Measurements from ENCODE around the gene NPM3.

The NPM3 gene, protein sequence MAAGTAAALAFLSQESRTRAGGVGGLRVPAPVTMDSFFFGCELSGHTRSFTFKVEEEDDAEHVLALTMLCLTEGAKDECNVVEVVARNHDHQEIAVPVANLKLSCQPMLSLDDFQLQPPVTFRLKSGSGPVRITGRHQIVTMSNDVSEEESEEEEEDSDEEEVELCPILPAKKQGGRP

DNA sequence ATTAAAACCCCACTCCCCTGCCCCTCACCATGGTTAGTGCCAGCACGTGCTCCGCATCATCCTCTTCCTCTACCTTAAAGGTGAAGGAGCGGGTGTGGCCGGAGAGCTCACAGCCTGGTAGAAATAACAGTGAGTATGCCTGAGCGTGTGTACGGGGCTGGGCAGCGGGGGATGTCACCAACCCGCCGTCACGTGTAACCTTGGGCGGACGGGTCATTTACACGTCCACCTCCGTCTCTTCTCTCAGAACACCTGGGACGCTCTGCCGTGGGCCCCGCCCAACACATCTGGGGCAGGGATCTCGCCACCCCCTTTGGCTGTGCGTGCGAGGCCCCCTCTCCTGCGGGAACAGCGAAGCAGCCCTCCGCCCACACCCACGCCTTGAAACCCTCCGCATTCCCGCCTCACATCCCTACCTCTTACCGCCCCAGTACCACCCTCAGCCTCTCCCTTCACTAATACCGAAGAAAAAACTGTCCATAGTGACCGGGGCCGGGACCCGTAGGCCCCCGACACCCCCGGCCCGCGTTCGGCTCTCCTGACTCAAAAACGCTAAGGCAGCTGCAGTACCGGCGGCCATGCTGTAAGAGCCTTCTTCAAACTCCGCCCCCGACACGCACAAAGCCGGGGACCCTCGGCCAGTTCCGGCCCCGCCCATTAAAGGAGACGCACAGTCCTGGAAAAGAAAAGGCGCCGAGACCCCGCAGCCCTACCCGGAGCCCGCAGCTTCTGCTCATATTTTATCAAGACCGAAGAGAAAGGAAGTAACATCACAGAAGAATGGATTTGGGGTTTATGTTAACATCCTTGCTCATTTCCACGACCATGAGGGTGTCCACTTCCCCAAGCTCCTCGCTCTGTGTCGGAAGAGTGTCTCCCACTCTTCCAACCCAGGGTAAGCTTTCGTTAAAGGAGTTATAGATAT, at the start of gene NPM3:
NPM3 (minus strand) TSS at position 636 of the 925 bp plus-strand sequence; CDS start at position 580, 56 bp downstream.
- DNase-seq: peak; percentile 86

DNA sequence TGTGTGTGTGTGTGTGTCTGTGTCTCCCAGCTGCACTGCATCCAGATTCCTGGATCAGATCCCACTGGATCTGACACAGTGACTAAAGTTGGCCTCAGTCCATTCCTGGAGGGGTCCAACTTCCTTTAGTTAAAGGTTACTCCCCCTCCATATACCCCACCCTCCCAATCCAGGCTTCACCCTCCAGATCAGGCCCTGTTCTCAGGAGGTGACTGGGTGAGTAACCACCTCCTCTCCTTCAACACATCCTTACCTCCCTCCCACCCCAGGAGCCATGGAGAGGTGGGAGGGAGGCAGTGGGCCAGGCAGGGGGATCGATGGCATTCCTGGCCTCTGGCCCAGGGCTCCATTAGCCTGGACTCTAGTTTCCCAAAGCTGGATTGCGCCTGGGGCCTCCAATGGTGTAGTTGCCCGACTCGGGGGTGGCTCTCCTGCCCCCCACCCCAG, 49.1 kb upstream of the NPM3 start:
- no peak for DNase-seq

DNA sequence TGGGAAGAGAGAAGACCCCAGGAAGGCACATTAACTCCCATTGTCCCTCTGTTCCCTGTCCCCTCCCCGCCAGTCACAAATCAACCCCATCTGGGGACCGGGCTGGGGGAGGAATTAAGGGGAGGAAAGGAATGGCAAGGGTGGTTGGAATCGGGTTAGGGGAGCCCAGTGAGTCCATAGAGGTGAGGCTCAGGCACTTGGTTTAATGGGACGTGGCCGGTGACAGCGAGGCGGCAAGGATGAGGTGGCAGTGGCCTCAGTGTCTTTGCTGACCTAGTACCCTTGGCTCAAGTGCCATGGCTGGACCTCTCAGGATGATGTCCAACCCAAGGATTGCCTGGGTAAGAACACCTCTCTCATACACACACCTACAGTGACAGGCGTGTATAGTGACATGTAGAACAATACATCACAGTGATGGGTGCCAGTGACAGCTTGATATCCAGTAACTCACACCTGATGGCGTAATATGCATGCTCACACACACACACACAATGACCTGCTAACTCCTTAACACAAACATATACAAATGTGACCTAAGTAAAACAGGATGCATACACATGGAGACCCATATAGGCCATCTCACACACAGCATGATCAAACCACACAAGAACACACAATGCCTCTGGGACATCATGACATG, 48.0 kb upstream of the NPM3 start:
- no peak for DNase-seq

DNA sequence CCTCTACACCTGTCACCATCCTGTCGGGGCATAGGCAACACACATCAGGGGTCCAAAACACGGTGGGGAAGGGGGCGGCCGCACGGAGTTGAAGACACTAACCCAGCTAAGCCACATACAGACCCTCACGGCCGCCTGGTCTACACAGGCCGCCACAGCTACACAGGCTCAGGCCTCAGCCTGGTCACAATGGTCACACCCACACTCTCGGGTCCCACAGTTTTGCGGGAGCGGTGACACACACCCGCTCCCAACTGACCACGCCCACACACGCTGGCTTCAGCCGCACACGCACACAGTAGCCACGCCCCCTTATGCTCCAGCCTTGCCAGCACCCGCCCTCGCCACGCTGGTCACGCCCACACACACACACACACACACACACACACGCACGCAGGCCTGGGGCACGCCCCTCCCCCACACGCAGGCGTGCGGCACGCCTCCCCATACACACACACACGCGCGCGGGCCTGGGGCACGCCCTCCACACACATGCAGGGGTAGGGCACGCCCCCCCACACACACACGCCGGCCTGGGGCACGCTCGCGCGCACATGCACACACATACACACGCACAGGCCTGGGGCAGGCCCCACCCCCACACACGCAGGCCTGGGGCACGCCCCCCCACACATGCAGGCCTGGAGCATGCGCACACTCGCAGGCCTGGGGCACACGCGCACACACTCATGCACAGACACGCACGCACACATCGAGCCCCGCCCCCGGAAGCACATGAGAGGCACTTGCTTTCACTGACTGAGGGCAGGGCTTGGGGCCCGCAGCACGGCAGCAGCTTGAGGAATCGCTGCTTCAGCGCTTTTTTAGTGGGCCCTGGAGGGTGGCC, 47.3 kb upstream of the NPM3 start:
- peak; percentile 98 for DNase-seq

DNA sequence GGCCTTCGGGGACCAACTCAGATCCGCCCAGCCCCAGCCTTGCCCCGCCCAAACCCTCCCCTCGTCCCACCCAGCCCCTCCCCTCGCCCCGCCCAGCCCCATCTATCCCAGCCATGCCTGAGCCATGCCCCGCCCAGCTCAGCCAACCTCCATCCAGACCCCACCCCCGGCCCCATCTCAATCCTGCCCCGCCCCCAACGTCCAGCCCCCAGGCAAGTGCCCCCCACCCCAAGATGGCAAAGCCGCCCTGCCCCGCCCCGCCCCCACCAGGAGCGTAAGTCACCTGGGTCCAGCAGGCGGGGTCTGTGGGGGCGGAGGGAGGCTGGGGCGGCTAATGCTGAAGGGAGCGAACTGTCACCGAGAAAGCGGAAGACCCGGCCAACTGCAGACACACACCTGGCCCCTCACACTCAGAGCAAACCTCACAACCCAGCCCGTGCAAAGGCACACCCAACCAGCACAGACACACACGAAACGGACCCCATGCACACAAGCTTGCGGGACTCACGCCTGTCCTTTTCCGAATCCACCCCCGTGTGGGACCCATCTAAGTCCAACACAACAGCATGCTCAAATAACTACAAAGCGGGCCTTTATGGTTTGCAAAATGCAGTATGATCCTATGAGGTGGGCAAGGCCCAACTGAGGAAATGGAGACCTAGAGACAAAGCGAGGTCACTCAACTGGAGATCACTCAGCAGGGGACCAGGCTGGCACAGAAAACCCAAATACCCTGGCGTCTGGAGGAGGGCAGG, 46.5 kb upstream of the NPM3 start:
- DNase-seq: peak; percentile 79

DNA sequence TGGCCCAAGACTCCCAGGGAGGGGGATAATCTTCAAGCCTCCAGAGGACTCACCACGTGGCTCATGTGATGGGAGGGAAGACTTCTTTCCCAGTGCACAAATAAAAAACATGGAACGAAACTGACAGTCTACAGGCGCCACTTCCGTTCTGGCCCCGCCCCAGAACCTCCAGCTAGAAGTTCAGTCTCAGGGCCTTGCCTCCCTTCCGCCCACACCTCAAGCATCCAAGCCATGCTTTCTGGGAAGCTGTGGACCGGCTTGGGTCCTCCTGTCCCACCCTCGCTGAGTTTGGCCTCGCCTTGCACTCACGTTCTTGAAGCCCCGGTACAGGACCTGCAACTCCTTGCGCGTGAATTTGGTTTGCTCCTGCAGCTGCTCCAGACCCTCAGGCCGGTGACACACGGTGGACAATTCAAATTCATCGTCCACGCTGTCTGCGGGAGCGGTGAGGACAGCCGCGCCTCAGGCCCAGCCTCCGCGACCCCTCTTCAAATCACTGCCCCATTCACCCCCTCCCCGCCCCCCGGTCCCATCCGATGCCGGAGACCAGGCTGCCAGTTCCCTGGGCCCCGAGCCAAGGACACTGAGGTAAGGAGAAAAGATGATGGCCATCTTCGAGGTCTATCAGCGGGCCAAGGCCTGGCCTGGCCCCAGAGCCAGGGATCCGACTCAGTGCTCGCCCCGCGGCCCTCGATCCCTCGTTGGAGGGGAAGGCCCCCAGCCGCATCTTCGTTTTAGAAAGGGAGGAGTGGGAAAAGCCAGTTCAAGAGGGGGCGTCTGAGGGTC, 45.7 kb upstream of the NPM3 start:
- DNase-seq: no peak

DNA sequence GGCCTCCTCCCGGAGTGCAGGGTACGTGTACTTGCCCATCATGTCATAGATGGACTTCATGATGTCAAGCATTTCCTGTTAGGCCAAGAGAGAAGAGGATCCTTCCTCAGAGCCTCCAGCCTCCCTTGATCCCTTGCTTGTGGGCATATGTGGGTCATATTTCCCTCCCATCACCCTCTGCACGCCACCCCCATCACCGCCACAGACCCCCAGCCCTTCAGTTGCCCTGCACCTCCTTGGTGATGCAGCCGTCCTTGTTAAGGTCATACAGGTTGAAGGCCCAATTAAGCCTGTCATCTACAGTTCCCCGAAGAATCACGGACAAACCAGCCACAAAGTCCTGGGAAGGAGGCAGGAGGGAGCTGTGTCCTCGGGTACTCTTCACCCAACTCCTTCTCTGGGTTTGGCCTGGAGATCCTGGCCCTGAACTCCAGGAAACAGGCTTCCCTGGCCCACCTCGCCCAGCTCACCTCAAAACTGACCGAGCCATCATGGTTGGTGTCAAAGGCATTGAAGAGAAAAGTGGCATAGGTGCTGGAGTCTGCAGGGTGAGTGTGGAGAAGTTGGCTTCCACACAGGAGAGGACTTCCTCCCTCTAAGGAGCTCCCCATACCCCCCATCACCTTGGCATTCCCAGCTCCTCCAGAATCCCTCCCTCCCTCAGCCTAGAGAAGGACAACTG, 44.8 kb upstream of the NPM3 start:
- no peak for DNase-seq

DNA sequence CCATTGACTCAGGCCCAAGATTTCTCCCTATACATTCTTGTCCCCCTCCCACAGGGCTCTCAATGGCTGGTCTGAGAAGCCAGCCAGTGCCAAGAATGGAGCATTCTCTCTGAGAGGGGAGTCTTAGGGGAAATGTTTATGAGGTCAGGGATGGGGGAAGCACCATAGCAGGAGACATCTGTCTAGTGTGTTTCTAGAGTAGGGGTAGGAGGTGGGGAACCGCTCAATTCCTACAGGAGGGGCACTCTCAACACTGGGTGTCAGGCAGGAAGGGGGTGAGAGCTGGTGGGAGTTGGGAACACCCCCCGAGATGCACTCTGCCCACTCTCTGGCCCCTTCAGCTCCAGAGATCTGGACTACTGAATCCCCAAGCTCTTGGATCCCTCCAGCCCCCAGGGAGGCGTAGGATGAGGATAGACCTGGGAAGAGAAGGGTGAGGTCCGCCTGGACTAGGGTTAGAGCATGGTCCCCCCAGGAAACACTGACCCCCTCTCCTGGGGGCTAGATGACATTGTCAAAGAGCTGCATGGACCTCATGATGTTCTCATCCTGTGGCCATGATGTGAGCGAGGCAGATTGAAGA, 43.7 kb upstream of the NPM3 start:
- DNase-seq: no peak

DNA sequence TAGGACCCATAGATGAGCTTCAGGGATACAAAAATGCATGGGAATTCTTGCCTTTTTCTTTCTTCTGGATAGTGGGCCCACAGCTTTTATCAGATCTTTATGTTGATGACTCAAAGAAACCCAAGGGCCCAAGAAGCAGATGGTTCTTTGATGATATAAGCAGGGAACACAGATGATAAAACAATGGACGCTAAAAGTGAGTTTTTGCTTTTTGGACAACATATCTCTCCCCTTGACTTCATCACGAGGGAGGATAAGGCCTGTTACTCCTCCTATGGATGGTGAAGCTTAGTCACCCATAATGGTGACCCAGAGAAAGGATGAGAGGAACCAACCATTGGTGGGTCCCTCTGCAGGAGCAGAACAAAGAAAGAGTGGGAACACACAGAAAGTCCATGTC, 41.5 kb upstream of the NPM3 start:
- no peak for DNase-seq

DNA sequence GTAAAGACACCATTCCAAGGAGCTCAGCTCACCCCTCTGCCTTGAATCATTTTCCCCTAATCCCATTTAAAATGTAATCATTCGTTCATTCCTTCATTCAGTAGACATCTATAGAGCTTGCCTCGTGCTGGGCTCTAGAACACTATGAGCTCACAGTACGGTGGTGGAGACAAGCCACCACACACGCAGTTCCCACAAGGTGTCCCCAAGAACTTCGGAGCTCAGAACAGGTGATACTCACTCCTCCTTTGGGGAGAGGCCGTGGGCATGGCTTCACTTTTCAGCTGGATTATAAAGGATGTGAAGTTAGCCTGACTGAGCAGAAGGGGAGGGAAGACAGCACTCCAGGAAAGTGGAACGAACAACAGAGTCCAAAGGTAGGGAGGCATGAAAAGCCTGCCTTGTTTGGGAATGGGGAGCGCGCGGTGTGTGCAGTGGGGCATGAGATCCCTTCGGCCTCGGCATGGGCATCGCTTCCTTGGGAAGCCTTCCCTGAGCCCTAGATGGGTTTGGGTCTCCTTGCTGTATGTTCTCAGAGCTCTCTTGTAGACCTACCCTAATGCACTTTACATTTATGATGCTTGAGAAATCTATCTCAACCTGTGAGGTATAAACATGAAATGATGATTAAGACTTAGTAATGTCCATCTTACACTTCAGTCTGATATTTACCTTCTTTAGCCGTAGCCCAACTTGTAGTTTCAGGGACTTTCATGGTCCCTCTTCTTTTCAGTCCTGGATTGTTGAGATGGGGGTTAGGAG, 35.8 kb upstream of the NPM3 start:
- DNase-seq: no peak

DNA sequence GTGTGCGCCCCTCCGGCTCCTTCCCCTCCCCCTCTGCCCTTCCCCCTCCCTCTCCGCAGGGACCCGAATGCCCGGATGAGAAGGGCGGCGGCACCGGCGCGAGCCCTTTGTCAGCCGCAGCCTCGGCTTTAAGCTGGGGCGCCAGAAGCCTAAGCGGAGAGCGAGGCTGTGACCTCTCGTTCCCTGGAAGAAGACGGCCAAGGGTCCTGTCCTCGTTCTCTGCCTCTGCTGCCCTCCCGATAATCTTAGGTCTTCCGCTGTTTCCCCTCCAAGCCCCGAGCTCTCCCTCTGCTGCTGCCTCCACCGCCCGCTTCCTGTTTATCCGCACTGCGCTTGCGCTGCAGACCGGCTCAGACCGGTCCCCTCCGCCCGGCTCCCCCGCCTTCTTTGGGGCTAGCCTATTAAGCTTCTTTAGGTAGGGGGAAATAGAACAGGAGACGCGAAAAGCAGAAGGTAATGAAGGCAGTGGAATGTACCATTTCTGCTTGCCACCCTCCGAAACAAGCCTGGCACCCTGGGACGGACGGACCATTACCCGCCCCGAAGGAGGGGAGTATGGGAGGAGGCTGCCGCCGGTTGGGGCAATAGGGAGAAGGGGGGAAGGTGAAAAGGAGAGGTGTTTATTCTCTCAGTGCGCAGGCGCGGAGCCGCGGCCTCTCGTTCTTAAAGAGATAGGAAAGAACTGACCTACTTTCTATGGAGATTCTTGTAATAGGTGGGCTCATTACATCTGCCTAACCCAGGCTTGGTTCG, 35.0 kb upstream of the NPM3 start, which contains the start of gene OGA:
OGA (minus strand) TSS at position 326 of the 753 bp plus-strand sequence. CDS start 422 bp downstream, outside the sequence.
- DNase-seq: peak; percentile 99

DNA sequence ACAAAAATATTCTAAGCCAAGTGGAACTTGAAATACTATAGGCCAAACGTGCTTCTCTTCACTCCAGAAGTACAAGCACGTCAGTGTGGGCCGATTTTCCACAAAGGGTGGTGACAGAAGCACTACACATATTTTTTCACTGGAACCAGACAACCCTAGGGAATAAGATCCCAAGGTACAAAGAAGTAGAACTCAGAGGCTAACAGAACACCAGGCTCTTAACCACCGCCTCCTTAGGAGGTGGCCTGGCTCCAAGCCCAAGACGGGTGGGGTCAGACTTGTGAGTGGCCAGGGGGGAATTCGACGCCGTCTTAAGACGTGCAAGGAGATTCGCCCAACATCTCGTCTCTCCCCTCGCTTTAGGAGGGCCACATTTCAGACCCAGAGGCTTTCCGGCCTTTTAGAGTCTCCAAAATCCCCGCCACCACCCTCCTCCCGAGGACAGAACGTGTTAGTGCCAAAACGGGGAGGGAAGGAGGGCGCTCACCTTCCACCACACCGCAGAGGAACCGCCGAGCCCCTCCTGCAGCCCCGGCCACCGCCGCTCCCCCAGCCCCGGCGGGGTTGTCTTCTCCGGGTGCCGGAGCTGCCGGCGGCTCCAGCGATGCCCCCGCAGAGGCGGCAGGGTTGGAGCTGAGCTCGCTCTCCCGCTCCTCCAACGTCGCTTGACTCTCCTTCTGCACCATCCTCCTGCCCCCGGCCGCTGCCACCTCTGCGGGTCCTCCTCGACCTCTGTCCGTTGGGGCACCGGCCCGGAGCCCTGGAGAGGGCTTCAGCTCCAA, 34.3 kb upstream of the NPM3 start:
- DNase-seq: peak; percentile 43

DNA sequence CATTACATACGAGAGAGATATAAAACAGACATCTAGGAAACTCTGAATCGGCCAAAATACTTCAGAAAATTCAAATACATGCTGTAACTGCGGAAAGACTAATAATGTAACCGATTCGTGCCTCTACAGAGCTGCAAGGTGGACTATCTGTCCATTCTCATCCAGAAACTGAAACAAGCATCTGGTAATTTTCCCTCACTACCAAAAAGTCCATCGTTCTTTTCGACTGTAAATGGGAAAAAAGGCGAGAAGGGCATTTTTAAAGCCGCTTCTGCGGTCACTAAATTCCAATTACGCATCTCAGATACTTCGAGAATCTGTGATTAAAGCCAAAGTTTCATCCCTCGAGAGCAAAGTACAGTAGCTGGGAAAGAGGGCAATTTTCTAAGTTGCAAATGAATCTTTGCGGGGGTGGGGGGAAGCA, 33.7 kb upstream of the NPM3 start:
- no peak for DNase-seq

DNA sequence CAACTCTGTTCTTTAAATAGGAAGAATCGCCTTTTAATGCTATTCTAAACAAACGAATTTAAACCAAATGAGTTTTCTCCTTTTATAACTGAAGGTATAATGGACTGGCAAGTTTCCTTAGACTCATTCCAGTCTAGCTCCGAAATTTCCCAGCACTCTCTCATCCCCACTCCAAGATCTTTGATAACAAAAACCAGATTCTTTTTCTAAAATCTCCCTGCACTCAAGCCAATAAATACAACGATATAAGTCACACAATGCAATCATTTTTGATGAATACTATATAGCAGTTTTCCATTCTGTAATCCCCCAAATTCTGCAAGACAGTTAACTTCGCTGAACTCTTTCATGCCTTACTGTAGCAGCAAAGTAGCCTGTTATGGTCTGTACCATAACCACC, 33.1 kb upstream of the NPM3 start:
- no peak for DNase-seq

DNA sequence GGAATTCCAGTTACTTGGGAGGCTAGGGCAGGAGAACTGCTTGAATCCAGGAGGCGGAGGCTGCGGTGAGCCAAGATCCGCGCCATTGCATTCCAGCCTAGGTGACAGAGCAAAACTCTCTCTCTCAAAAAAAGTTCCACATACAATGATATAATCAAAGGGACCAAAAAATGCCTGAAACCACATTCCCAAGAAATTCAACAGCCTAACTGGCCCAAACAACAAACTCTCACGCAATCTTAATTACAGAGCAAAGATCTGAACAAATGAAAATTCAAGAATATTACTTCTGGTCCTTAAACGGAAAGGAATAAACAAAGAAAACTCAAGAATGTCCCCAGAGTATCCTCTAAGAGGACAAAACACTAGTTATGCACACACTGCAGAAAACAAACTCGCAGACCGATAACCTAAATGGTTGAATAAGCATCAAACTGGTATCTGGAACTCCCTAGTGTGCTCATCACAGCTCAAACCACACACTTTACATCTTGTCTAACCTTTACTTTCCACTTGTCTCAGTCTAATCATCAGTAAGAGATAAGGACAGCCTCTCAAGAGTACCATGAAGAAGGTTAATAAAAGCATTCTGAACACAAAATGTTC, 31.3 kb upstream of the NPM3 start:
- DNase-seq: no peak

DNA sequence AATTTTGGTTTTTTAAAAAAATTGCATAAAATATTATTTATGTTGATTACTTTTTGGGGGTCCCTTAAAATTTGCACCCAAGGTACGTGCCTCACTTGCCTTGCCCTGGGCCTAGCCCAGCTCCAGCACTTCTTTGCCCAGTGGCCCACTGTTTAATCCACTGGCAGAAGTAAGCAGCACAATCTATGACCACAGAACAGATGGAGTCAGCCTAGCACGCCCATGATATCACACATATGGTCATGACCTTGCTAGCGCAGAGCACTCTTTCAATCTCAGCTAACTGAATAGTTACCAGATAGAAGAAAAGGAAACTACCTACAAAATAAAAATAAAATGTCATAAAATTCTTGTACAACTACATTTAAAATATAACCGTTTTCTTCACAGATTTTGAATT, 29.4 kb upstream of the NPM3 start:
- DNase-seq: no peak

DNA sequence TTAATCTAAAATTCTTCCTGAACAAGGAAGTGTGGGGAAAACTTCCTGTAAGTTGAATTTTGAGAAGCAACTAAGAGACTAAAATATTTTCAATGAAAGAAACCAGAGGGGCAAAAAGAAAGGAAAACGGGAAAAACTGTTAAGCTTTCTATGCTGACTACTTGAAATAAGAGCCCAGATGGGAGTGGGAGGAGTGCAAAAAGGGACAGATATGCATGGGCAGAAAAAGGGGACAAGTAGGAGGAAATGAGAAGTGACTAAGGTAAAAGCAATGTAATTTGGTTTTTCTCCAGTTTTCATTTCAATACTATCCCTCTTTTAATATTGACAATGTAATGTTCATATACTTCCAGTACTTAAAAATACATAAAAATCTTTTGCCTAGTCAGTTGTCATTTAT, 23.9 kb upstream of the NPM3 start:
- no peak for DNase-seq

All from CD4-positive, alpha-beta T cell treated with Interleukin-6 for 4 hours (primary cell).